Endodermal cell (in vitro differentiated cells): Measurements from ENCODE around the gene PALLD. TPM values are rescaled to one million over a fixed set of nuclear protein-coding genes. Genes with fewer than 3 reads are reported as not detected.
"Not testable (repeated sequence)": the region's sequence is repeated elsewhere in the genome, so short reads cannot be mapped to it uniquely, and the experiment has no call there.

Source experiments
- DNase-seq: peaks from one replicate; pipeline ENCODE4 v3.0.0-alpha.2; 2017
- H3K27ac ChIP-seq: 2 replicates; pipeline ENCODE4 v1.5.1; 2013; ENCODE audit warnings: mild to moderate bottlenecking, low read depth, low read length, moderate library complexity
- H3K27me3 ChIP-seq: 2 replicates; pipeline ENCODE4 v1.6.1; 2013; ENCODE audit warnings: mild to moderate bottlenecking, low read length, moderate library complexity; ENCODE audit not compliant: insufficient read depth, control insufficient read depth, poor library complexity, severe bottlenecking
- H3K36me3 ChIP-seq: 2 replicates; pipeline ENCODE4 v1.7.0; 2013; ENCODE audit warnings: mild to moderate bottlenecking, low read length, moderate library complexity; ENCODE audit not compliant: control insufficient read depth, insufficient read depth
- H3K4me1 ChIP-seq: one replicate; pipeline ENCODE4 v1.7.0; 2013; ENCODE audit warnings: low read length; ENCODE audit not compliant: control insufficient read depth, insufficient read depth
- H3K4me3 ChIP-seq: 2 replicates; pipeline ENCODE4 v1.5.1; 2013; ENCODE audit warnings: mild to moderate bottlenecking, low read length, moderate library complexity
- H3K9ac ChIP-seq: 2 replicates; pipeline ENCODE4 v1.6.1; 2013; ENCODE audit warnings: mild to moderate bottlenecking, low read length, moderate library complexity; ENCODE audit not compliant: poor library complexity, severe bottlenecking; ENCODE audit errors: extremely low read depth
- H3K9me3 ChIP-seq: 2 replicates; pipeline ENCODE4 v1.6.1; 2013; ENCODE audit warnings: mild to moderate bottlenecking, low read length, moderate library complexity; ENCODE audit not compliant: control insufficient read depth
- H3K27ac Mint-ChIP-seq: 2 replicates; pipeline ENCODE4 v1.8.0; 2020; ENCODE audit warnings: mixed read lengths
- H3K27me3 Mint-ChIP-seq: 2 replicates; pipeline ENCODE4 v1.8.0; 2021; ENCODE audit warnings: mild to moderate bottlenecking, mixed read lengths; ENCODE audit not compliant: insufficient read depth
- H3K36me3 Mint-ChIP-seq: 2 replicates; pipeline ENCODE4 v1.8.0; 2020; ENCODE audit warnings: low read depth, mixed read lengths
- H3K4me1 Mint-ChIP-seq: 2 replicates; pipeline ENCODE4 v1.8.0; 2020; ENCODE audit warnings: mixed read lengths
- H3K4me3 Mint-ChIP-seq: 2 replicates; pipeline ENCODE4 v1.8.0; 2020; ENCODE audit warnings: mild to moderate bottlenecking, moderate library complexity, mixed read lengths
- H3K9me3 Mint-ChIP-seq: 2 replicates; pipeline ENCODE4 v1.8.0; 2020; ENCODE audit warnings: mild to moderate bottlenecking, mixed read lengths
- CTCF ChIP-seq: fragments of 200-600 bp; sonication (generic); conservative IDR thresholded peaks from 2 replicates; pipeline ENCODE4 v1.5.0; 2021; ENCODE audit warnings: antibody characterized with exemption, mild to moderate bottlenecking
- WGBS, 2 experiments: methylation state at CpG; one replicate each; pipeline versions ENCODE4 v1.1.5 to v1.1.7; 2013; ENCODE audit warnings: missing lambda C conversion rate in 2 of 2, mixed read lengths in 1 of 2; ENCODE audit not compliant: insufficient coverage in 1 of 2, insufficient read length in 1 of 2; 5-methylcytosine and 5-hydroxymethylcytosine counted together
- total RNA-seq, 2 donors: library from RNA; stranded (reverse); fragmentation: NEBNext Ultra II Directional in 1 of 2; extraction: Animal tissue kit (Norgen Biotek cat#: 25700) in 1 of 2; gene quantifications; 2 replicates in 1 of 2; 3 replicates in 1 of 2; pipeline ENCODE4 v1.2.1, GENCODE V29; 2021

PALLD gene
- total RNA-seq, 2 donors from 2014 or later = 51.8 to 86.7 TPM

GRCh38 chr4:168451331-168451730, 45.5 kb upstream of the PALLD start:
- H3K9ac ChIP-seq = no peak overlapping the region
- H3K27me3 ChIP-seq = no peaks in the 10 kb centered on the region
- H3K4me3 ChIP-seq = no peak overlapping the region
- peaks cover 6% of the 10 kb centered on the region for H3K4me1 Mint-ChIP-seq
- H3K9me3 Mint-ChIP-seq = no peaks in the 10 kb centered on the region
- no peaks in the 10 kb centered on the region for H3K9me3 ChIP-seq
- no peak overlapping the region for H3K4me3 Mint-ChIP-seq
- no peak overlapping the region for H3K27ac Mint-ChIP-seq
- no peaks in the 10 kb centered on the region for H3K4me1 ChIP-seq
- TF ChIP-seq CTCF = no peak
- H3K27ac ChIP-seq = no peak overlapping the region
- H3K27me3 Mint-ChIP-seq = no peaks in the 10 kb centered on the region
- no peak for DNase-seq
- 93 to 95% methylated on average over 2 of the region's 2 CpGs for WGBS, 2 experiments
- no peaks in the 10 kb centered on the region for H3K36me3 Mint-ChIP-seq
- H3K36me3 ChIP-seq = no peaks in the 10 kb centered on the region

- Histone ChIP-seq H3K9ac (no peak overlapping the region), H3K36me3 (no peaks in the 10 kb centered on the region), H3K27me3 (no peaks in the 10 kb centered on the region), H3K27ac (no peak overlapping the region), H3K4me1 (no peaks in the 10 kb centered on the region), H3K9me3 (no peaks in the 10 kb centered on the region), H3K4me3 (no peak overlapping the region)
- 60 to 68% methylated on average over 1 of the region's 1 CpG for WGBS, 2 experiments
- Mint-ChIP-seq H3K27me3 (no peaks in the 10 kb centered on the region), H3K27ac (no peak overlapping the region), H3K4me3 (no peak overlapping the region), H3K4me1 (peaks cover 6% of the 10 kb centered on the region), H3K9me3 (no peaks in the 10 kb centered on the region), H3K36me3 (no peaks in the 10 kb centered on the region)
- DNase-seq = no peak
- TF ChIP-seq CTCF = no peak
Observed at GRCh38 chr4:168451744-168452390, 45.0 kb upstream of the PALLD start.

- no peak overlapping the region for H3K9ac ChIP-seq
- TF ChIP-seq CTCF = no peak
- 90 to 91% methylated on average over 4 to 5 of the region's 5 CpGs for WGBS, 2 experiments
- H3K27me3 Mint-ChIP-seq = no peaks in the 10 kb centered on the region
- peaks cover 6% of the 10 kb centered on the region for H3K4me1 Mint-ChIP-seq
- H3K27ac Mint-ChIP-seq = no peak overlapping the region
- no peaks in the 10 kb centered on the region for H3K36me3 ChIP-seq
- no peaks in the 10 kb centered on the region for H3K9me3 ChIP-seq
- no peak overlapping the region for H3K4me3 ChIP-seq
- no peak overlapping the region for H3K27ac ChIP-seq
- H3K36me3 Mint-ChIP-seq = no peaks in the 10 kb centered on the region
- no peaks in the 10 kb centered on the region for H3K27me3 ChIP-seq
- no peak overlapping the region for H3K4me3 Mint-ChIP-seq
- H3K9me3 Mint-ChIP-seq = no peaks in the 10 kb centered on the region
- no peak for DNase-seq
- H3K4me1 ChIP-seq = no peaks in the 10 kb centered on the region
Observed at GRCh38 chr4:168453146-168453545, 43.7 kb upstream of the PALLD start.

- not testable (repeated sequence) for H3K4me3 ChIP-seq, H3K27me3 ChIP-seq, H3K9ac ChIP-seq, H3K4me1 ChIP-seq, H3K9me3 Mint-ChIP-seq, H3K4me3 Mint-ChIP-seq, H3K36me3 ChIP-seq, H3K27me3 Mint-ChIP-seq, H3K27ac ChIP-seq, H3K27ac Mint-ChIP-seq, DNase-seq, H3K9me3 ChIP-seq, H3K36me3 Mint-ChIP-seq, H3K4me1 Mint-ChIP-seq
- WGBS, 2 experiments = 97% methylated on average over 2 of the region's 2 CpGs; no CpG with 5 or more reads in 1 of the 2 experiments
Observed at GRCh38 chr4:168458256-168458655, 38.6 kb upstream of the PALLD start.
